Astrocyte of the cerebellum (primary cell): ENCODE data around the gene YBEY.

Experiments
- DNase-seq: peaks from one replicate; pipeline ENCODE4 v3.0.0-alpha.2; 2011; ENCODE audit warnings: low read depth
- H3K4me3 ChIP-seq: 2 replicates; pipeline ENCODE4 v1.5.1; 2011; ENCODE audit warnings: mild to moderate bottlenecking, low read depth, low read length, moderate library complexity
- in situ Hi-C: cut with HindIII; loops from 2 replicates; pipeline ENCODE4 v1.10.0; 2017; ENCODE audit warnings: low sequenced_read_pairs
- TF ChIP-seq, protein P1 (sequence below): IDR thresholded peaks from 2 replicates; pipeline ENCODE4 v1.5.1; 2012; ENCODE audit warnings: low read length, low read depth, moderate library complexity, mild to moderate bottlenecking; ENCODE audit errors: missing control alignments

Gene YBEY

DNA sequence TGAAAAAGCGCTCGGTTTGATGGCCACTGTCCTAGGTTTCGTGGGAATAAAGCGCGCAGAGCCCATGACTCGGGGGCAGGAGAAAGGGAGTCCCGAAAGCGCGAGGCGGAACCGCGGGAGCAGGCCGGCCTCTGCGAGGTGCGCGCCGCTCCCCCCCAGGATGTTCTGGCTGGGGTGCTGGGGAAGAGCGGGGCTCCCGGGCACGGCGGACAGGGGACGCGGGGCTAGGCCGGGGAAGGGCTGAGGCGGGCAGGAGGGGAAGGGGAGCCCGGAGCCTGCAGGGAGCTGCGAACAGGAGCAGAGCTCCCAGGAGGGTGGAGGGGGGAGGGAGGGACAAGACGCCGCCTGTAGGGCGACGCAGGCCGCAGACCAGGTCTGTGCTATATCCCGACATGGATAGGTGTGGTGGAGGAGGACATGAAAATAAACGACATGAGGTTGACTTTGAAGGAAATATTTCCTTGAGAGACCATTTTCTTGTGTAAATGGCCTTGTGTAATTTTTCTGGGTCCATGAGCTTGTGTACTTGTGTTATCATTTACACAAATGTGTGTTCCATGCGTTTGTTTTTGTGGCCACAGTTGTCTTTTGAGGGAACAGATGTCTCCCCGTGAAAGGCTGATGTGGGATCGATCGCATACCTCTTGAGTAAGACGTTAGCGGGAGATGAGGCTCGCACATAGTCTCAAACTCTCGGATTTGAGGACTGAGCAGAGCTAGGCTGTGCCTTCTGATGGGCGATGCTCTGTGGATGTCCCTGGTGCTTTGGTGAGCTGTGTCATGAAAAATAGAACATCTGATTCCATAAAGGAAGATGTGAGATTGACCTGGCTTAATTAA lies 39.2 kb downstream of the YBEY start:
- in situ Hi-C loops, result no loop called here
- DNase-seq, result no peak
- peak overlapping the region; percentile 90 for H3K4me3 ChIP-seq
- TF ChIP-seq, protein P1, sequence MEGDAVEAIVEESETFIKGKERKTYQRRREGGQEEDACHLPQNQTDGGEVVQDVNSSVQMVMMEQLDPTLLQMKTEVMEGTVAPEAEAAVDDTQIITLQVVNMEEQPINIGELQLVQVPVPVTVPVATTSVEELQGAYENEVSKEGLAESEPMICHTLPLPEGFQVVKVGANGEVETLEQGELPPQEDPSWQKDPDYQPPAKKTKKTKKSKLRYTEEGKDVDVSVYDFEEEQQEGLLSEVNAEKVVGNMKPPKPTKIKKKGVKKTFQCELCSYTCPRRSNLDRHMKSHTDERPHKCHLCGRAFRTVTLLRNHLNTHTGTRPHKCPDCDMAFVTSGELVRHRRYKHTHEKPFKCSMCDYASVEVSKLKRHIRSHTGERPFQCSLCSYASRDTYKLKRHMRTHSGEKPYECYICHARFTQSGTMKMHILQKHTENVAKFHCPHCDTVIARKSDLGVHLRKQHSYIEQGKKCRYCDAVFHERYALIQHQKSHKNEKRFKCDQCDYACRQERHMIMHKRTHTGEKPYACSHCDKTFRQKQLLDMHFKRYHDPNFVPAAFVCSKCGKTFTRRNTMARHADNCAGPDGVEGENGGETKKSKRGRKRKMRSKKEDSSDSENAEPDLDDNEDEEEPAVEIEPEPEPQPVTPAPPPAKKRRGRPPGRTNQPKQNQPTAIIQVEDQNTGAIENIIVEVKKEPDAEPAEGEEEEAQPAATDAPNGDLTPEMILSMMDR, result peak; percentile 47

DNA sequence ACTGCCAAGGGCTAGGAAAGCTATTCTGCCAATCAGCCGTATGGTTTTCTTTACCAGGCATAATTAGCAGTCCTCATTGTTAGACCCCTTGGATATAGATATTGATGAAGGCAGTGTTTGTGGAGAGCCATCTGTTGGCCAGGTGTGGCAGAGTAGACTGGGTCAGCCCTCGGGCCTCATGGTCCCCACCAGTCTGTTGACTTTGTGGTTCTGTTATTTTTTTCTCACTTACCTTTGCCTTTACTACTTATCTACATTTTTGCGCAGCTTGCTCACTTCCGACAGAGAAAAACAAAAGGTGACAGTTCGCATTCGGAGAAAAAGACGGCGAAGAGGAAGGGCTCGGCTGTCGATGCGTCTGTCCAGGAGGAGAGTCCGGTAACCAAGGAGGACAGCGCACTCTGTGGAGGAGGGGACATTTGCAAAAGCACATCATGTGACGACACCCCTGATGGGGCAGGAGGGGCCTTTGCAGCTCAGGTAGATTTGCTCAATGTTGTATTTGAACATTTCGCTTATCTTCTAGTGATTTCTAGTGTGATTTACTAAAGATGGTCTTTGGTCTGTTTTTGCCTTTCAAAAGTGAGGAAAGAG lies 40.1 kb downstream of the YBEY start:
- in situ Hi-C loops, result no loop called here
- TF ChIP-seq, protein P1, result no peak
- H3K4me3 ChIP-seq, result no peak overlapping the region
- DNase-seq, result no peak

DNA sequence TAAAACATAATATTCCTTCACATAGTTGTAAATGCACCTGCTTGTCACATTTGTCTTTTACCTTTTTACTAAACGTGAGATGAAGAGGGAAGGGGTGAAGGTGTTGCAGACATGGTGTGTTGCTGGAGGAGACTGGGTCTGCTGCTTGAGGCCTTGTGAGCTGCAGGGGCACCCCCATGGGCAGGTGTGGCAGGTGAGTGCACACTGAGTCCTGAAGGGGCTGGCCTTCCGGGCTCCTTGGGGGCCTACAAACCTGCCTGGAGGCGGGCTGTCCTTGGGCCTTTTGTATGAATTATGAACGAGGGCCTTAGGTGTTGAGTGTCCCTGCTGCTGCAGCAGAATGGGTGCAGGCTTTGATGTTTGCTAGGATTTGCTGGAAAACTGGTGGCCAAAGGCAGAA lies 41.6 kb downstream of the YBEY start:
- no peak for DNase-seq

DNA sequence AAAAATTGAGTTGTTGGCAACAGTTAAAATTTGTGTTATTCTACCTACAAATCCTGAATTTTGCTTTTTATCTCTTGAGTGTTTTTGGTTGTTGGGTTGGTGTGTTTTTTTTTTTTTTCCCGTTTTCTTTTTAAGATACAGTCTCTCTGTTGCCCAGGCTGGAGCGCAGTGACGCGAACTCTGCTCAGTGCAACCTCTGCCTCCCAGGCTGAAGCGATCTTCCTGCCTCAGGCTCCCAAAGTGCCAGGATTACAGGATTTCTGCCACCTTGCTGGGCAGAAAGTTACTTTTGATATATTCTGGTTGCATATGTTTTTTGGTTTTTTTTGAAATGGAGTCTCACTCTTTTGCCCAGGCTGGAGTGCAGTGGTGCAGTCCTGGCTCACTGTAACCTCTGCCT lies 42.0 kb downstream of the YBEY start:
- H3K4me3 ChIP-seq, result no peak overlapping the region
- no peak for DNase-seq
- in situ Hi-C loops, result no loop called here
- TF ChIP-seq, protein P1, result no peak

More for the DNA sequence above, 41.6 kb downstream of the YBEY start:
- TF ChIP-seq, protein P1, result no peak
- no peak overlapping the region for H3K4me3 ChIP-seq
- in situ Hi-C loops, result no loop called here

DNA sequence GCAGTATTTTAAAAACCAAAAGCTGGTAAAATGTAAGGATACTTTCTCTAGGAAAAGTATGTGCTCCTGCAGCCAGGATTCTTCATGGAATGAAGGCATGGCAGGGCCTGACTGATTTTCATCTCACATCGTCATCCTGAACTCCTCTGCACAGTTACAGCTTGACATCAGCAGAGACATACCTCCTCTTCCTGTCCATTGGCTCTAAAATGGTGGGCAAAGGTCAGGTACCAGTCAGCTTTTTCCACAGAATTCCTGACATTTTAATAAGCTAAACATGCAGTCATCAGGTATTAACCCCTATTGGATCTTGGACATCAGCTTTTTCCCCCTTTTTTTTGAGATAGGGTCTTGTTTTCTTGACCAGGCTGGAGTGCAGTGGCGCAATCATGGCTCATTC lies 43.7 kb downstream of the YBEY start:
- no peak overlapping the region for H3K4me3 ChIP-seq
- in situ Hi-C loops, result no loop called here
- TF ChIP-seq, protein P1, result no peak
- no peak for DNase-seq

DNA sequence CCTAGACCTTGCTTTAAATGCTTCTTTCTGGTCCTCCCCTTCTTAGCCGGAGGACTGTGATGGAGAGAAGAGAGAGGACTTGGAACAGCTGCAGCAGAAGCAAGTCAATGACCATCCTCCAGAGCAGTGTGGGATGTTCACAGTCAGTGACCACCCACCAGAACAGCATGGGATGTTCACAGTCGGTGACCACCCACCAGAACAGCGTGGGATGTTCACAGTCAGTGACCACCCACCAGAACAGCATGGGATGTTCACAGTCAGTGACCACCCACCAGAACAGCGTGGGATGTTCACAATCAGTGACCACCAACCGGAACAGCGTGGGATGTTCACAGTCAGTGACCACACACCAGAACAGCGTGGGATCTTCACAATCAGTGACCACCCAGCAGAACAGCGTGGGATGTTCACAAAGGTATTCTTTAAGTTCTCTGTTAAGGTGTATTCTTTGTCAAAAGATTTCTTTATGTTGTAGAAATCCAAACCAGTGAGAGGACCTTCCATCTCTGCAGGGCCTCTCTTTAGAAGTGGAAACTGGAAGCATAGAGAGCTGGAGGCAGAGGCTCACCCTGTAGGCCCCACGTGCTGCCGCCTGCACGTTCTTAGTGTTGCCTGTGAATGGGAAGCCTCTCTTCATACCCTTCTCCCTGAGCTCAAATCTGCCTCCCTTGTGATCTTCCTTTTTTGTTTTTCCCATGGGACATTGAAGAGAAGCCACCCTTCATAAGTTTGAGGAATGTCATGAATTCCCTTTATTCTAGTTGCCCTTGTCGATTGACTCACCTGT lies 48.4 kb downstream of the YBEY start:
- in situ Hi-C loops, result no loop called here

More for the DNA sequence above, 48.4 kb downstream of the YBEY start:
- H3K4me3 ChIP-seq, result no peak overlapping the region
- TF ChIP-seq, protein P1, result no peak
- no peak for DNase-seq
